HL-60 (cell line): Measurements from ENCODE around the gene PCDHGC4.

ENCODE experiments used
- CTCF ChIP-seq: IDR thresholded peaks from one replicate; pipeline ENCODE4 v1.5.1; 2011; ENCODE audit warnings: low read length, control low read depth, inconsistent platforms; ENCODE audit not compliant: insufficient read depth
- POLR2AphosphoS5 ChIP-seq: IDR thresholded peaks from 2 replicates; pipeline ENCODE4 v1.6.1; 2012; ENCODE audit warnings: low read depth
- REST ChIP-seq: IDR thresholded peaks from 2 replicates; pipeline ENCODE4 v1.6.1; 2012; ENCODE audit warnings: low read depth; ENCODE audit not compliant: insufficient replicate concordance

GRCh38 chr5:141488591-141489561 is 4.0 kb downstream of the PCDHGC4 start, which contains the start of gene PCDHGC5:
- TF ChIP-seq CTCF (no peak), REST (no peak), POLR2AphosphoS5 (no peak)
